GM21367 (cell line): ENCODE results near the gene EIF4E2.

Source experiments
- ATAC-seq: cut with Tn5 transposase; IDR thresholded peaks from one replicate; pipeline ENCODE4 v1.9.1; 2021; ENCODE audit not compliant: unreplicated experiment

The EIF4E2 gene

DNA sequence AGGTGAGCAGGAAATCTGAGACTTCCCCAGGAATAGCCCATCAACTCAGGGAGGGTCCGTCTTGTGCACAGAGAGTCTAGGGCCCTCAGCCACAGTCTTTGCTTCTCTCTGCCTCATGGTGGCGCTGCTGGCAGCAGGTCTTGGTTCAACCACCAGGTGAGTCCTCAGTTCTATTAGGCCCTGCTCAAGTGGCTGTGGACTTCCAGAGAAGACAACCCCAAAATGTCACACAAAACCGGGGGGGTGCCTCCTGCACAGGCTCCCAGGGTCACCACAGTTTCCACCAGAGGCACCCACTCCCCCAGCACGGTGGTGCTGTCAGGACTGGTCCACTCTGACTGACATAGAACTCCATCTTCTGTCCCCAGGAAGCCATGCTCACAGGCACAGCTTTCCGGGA lies 13.4 kb upstream of the EIF4E2 start:
- ATAC-seq, result no peak

DNA sequence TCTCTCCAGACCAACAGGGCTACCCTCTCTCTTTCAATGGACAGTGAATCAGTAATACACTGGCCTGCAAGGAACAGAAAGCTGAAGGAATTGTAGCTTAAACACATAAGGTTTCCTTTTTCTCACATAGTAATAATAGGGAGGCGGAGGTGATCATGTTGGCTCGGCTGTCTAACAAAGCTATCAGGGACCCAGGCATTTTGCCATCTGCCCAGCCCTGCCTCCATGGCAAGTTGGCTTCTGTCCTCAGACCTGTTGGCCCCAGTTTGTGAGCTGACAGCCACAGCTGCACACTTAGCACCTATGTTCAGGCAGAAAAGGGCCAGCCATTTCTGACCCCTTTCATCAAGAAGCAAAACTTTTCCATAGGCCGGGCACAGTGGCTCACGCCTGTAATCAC lies 13.0 kb upstream of the EIF4E2 start:
- no peak for ATAC-seq

DNA sequence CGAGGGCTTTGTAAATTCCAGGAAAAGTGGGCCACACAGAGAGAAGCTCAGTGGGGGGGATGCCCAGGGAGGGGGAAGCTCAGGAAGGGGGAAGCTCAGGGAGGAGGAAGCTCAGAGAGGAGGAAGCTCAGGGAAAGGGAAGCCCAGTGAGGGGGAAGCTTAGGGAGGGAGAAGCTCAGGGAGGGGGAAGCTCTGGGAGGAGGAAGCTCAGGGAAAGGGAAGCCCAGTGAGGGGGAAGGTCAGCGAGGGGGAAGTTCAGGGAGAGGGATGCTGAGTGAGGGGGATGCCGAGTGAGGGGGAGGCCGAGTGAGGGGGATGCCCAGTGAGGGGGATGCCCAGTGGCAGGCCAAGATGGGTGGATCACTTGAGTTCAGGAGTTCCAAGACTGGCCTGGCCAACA lies 11.8 kb upstream of the EIF4E2 start:
- no peak for ATAC-seq

DNA sequence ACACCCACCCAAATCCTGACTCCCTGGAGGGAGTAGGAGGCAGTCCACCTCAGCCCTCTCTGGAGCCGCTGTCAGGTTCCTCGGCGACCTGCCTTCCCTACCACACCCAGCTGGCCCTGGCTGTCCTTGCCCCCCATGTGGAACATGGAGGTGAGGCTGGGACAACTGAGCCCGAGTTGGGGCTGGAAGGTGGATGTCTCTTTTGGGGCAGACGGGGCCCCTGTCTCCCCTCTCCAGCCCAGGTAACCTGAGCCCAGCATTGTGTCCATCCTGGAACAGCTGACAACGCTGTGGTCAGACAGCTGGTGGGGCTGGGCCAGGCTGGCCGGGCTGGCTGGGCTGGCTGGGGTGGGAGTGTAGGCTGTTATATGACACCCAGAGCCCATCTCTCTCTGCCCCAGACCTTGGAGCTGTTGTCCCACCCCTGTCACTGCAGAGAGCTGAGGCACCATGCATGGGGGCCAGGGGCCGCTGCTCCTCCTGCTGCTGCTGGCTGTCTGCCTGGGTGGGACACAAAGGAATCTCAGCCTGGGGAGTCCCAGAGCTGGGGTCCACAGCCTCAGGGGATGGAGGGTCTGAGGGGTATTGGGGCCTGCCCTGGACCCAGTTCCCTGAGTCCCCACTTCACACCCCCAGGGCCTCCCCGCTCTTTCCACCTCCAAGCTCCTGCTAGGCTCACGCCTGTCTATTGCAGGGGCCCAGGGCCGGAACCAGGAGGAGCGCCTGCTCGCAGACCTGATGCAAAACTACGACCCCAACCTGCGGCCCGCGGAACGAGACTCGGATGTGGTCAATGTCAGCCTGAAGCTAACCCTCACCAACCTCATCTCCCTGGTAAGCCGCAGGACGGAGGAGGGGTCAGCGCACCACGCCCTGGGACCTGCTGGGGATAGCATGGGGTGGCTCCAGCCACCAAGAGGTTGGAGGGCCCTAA lies 10.9 kb upstream of the EIF4E2 start, which contains the start of gene CHRNG:
CHRNG (plus strand) TSS at position 395 of the 934 bp plus-strand sequence; CDS start at position 451, 56 bp downstream.
- ATAC-seq, result no peak

DNA sequence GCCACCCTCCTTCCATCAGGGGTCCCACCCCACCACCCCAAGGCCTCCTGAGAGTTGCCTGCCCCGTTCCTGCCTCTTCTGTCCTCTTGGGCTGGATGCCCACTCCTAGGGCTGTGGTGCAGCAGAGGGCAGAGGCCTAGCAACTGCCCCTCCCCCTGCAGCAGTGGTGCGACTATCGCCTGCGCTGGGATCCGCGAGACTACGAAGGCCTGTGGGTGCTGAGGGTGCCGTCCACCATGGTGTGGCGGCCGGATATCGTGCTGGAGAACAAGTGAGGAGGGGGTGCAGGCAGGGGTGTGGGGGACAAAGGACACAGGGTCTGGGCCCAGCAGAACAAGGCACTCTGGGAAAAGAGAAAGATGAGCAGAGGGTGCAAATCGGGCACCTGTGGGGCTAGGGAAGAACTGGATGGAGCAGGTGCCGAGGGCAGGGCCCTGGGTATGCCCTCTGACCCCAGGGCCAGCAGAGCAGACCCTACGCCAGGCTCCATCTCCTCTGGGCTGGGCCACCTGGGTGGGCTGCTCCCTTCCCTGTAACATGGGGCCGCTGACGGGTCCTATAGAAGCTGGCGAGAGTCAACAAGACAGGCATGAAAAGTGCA lies 9.9 kb upstream of the EIF4E2 start:
- ATAC-seq, result no peak

DNA sequence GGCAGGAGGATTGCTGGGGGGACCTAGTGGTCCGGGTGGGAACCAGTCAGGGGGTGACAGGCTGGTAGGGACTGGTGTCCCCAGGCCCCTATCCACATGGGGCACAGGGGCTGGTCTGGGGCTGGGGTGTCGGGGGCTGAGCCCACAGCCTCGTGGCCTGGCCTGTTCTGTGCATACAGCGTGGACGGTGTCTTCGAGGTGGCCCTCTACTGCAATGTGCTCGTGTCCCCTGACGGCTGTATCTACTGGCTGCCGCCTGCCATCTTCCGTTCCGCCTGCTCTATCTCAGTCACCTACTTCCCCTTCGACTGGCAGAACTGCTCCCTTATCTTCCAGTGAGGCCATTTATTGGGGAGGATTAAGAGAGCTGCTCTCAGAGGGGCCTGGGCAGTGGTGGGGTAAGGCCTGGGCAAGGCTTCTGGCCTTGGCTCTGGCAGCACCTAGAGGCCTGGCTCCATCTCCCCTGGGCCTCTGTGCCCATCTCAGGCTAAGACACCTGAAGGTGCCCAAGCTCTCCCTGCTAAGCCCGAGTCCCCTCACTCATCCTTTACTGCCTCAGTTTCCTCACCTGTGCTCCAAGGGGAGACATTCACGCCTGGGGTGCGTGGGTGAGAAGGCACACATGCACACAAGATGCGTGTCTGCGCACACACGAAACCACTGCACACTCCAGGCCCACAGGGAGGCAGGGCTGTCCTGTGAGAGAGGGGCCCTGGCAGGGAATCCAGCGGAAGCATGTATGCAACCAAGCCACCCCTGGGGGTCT lies 9.1 kb upstream of the EIF4E2 start:
- no peak for ATAC-seq

DNA sequence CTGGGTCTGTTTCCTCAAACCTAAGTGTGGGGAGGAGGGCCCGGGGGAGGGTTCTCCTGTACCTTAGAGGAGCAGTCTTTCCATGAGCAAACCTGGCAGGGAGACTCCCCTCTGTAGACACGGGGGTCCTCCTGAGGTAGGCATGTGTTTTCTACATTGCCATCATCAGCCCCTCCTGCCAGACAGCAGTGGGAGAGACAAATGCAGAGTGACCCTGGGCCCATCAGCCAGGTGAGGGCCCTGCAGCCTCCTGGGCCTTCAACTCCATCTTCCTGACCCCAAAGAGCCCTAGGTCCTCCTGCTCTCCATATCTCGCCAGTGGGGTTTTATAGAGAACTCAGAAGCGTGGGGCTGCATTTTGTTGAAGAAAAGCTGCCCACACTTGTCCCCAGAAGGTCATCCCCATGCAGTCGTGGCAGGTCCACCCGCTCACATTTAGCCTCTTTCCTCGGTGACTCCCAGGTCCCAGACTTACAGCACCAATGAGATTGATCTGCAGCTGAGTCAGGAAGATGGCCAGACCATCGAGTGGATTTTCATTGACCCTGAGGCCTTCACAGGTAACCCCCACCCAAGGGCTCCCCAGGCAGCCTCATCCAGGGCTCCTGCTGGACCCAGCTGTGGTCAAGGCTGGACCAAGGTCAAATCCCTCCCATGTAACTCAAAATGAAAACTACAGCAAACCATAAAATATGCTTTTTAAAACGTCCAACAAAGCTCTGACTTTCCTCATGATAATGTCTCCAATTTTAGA lies 8.4 kb upstream of the EIF4E2 start:
- ATAC-seq, result no peak

DNA sequence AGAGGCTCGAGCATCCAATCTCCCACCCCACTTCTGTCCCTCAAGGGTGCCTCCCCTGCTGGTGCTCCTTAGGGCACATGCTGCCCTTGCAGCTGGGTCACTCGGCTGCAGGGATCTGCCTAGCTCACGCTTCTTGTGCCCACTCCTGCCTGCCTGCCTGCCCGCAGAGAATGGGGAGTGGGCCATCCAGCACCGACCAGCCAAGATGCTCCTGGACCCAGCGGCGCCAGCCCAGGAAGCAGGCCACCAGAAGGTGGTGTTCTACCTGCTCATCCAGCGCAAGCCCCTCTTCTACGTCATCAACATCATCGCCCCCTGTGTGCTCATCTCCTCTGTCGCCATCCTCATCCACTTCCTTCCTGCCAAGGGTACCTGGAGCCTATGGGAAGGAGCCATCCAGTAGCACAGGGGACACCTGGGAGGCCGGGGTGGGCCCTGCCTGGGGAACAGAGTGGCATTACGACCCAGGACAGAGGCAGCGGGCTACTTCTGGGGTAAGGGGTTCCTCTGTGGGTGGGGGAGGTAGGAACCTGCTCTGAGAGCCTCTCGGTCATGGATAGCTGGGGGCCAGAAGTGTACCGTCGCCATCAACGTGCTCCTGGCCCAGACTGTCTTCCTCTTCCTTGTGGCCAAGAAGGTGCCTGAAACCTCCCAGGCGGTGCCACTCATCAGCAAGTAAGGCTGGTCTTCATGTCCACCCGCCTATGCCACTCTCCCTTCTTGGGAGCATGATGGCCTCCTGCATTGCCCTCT lies 7.6 kb upstream of the EIF4E2 start:
- no peak for ATAC-seq

DNA sequence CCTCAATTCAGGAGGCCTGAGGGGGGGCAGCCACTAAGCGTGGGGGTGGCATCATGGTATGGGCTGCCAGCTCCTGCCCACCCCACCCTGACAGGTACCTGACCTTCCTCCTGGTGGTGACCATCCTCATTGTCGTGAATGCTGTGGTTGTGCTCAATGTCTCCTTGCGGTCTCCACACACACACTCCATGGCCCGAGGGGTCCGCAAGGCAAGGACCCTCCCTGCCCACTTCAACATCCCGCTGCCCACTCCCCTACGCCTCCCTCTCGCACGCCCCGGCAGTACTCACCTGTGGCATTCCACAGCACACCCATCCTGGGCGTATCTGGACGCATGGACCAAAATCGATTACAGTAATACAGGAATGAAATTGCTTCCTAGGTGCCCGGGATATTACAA lies 7.0 kb upstream of the EIF4E2 start:
- ATAC-seq, result no peak

DNA sequence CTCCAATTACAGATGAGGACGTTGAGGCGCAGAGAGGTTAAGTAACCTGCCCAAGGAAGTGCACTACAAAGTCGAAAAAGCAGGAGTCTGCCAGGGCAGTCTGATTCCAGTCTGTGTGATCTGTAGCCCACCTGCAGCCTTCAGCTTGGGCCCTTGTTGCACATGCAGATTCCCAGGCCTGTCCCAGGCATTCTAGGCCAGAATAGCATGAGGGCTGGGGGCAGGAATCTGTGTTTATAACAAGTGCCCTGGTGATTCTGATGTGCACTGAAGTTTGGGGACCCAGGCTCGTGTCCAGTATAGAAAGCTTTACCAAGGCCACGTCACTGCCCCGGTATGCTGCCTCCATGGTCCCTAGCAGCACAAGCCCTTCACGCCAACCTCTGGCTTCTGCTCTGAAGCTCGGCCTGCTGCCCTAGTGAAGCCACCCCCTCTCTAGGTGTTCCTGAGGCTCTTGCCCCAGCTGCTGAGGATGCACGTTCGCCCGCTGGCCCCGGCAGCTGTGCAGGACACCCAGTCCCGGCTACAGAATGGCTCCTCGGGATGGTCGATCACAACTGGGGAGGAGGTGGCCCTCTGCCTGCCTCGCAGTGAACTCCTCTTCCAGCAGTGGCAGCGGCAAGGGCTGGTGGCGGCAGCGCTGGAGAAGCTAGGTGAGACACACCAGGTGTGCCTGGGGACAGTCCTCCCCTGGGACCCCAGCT lies 6.4 kb upstream of the EIF4E2 start:
- ATAC-seq, result no peak

DNA sequence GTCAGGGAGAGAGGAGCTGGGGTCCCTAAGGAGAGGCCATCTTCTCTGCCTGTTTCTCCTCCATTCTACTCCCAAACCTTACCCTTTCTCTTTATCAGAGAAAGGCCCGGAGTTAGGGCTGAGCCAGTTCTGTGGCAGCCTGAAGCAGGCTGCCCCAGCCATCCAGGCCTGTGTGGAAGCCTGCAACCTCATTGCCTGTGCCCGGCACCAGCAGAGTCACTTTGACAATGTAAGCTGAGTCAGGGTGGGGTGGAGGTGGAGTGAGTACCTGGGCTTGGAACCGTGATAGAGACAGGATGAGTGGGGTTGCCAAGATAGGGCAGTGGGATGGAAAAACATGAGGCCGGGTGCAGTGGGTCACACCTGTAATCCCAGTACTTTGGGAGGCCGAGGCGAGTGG lies 5.8 kb upstream of the EIF4E2 start:
- no peak for ATAC-seq

DNA sequence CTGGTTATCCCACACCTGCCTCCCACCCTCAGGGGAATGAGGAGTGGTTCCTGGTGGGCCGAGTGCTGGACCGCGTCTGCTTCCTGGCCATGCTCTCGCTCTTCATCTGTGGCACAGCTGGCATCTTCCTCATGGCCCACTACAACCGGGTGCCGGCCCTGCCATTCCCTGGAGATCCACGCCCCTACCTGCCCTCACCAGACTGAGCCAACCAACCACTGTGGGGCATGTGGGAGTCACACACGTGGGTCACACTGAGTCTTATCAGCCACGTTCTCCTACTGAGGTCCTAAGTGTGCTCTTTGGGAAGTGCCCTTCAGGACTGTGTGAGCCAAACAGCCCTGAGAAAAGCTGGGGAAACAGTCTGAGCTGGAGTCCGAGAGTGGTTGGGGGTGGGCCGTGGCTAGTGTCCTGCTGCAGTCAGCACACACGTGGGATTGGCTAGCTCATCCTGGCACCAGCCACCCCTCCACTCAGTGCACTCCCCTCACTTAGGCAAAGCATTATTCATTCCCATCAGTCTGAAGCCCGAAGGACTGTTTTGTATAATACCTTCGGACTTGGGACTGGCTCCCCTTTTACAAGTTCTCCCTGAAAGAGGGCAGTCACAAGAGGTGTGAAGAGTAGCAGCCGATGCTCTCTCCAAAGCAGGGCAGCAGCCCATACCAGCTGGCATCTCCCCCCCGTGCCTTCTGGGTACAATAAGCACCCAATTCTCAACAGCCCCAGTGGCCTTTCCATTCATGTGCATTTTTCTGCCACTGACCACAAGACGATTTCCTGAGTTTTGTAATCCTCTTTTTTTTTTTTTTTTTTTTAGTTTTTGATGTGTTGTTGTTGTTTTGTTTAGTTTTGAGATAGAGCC lies 4.7 kb upstream of the EIF4E2 start:
- ATAC-seq, result no peak

DNA sequence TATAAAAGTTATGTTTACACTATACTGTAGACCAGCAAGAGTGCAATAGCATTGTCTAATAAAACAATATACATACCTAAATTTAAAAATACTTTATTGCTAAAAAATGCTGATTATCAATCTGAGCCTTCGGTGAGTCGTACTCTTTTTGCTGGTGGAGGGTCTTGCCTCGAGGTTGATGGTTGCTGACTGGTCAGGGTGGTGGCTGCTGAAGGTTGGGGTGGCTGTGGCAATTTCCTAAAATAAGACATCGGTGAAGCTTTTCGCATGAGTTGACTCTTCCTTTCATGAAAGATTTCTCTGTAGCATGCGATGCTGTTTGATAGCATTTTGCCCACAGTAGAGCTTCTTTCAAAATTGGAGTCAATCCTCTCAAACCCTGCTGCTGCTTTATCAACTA lies 2.5 kb upstream of the EIF4E2 start:
- no peak for ATAC-seq

DNA sequence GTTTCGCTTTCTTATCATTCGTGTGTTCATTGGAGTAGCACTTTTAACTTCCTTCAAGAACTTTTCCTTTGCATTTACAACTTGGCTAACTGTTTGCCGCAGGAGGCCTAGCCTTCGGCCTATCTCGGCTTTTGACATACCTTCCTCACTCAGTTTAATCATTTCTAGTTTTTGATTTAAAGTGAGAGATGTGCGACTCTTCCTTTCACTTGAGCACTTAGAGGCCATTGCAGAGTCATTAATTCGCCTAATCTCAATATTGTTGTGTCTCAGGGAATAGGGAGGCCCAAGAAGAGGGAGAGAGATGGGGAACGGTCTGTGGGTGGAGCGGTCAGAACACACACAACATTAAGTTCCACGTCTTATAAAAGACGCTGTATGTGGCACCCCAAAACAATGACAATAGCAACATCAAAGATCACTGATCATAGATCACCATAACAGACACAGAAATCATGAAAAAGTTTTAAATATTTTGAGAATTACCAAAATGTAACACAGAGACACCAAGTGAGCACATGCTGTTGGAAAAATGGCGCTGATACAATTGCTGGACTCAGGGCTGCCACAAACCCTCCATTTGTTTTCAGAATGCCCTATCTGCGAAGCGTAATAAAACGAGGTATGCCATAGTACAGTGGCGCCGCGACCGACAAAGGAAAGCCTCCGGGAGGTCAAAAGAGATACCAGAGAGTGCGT lies 685 bp upstream of the EIF4E2 start:
- no peak for ATAC-seq

DNA sequence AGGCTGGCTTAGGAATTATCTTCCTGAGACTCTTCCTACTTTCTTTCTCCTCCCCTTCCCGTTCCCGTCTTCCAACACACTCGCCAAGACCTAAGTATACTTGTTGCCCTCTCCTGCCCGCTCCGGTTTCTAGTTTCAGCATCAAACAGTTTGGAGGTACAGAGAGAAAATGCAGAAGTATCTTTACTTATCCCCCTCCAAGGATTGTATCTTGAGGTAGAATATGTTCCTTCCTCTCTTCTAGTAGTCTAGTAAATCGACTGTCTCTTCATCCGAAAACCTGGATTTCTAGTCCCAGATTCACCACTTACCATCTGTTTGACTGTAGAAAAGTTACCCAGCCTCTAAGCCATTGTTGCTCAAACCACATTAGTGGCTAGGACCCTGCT lies 755 bp downstream of the EIF4E2 start:
- no peak for ATAC-seq

DNA sequence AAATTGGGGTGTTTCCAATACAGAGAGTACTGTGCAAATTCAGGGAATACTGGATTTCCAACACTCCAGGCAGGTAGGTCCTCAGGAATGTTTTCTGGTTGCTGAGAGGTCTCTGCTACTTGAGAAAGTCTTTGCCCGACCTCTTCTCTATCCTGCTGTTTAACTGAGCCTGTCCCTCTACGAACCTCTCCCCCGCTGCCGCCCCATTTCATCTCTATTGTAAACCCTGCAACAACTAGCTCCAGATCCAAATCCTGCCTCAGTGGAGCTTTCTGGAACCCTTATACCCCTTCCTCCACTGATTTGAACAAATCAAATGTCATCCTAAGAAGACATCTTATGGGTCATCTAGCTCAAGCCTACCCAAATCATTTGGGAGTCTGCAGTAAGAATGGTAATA lies 1.3 kb downstream of the EIF4E2 start:
- ATAC-seq, result no peak

DNA sequence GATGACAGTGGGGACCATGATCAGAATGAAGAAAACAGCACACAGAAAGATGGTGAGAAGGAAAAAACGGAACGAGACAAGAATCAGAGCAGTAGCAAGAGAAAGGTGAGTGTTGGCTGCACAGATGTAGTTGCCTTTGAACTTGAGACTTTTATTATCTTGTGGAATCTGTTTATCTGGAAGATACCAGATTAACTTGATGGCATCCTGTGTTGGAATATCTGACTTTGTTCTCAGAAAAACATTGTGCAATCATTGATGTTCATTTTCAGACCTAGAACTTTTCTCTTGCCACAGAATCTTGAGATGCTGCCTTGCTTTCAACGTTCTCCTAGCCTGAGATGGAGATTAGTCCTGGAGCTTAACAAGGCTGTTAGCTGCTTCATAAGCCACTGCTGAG lies 5.9 kb downstream of the EIF4E2 start:
- ATAC-seq, result no peak

DNA sequence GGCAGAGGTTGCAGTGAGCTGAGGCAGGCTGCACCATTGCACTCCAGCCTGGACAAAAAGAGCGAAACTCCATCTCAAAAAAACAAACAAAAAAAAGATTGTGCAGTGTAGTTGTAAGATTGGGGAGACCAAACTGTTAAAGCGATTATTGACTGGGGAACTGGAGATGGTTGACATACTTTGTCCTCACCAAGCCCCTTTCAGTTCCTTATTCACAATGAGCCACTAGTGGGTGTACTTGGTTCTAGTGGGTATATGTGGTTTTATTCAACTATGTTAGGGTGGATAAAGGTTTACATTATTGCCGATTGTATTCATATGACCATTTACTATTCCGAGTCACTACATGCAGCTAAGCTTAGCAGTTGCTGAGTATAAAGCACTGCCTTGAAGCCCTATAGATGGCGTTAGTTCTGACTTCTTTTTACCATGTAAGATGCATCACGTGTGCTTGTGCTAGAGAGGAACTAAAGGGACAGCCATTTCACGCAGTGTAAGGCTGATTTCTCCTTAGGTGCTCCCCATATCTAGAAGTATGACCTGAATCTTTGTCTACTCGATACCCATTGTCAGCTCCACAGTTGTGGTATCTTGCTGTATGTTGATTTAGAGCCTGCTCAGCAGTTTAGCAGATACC lies 12.1 kb downstream of the EIF4E2 start:
- no peak for ATAC-seq
